Measurements from ENCODE around the gene CACNA1C. TPM values are rescaled to one million over a fixed set of nuclear protein-coding genes. Genes with fewer than 3 reads are reported as not detected.
"Not testable (repeated sequence)": the region's sequence is repeated elsewhere in the genome, so short reads cannot be mapped to it uniquely, and the experiment has no call there.

The CACNA1C gene
- polyA plus RNA-seq, 4 donors, result 6.8 to 17.5 (median 9.5) TPM

- DNase-seq (ENCODE audit: low read depth in 4 of 4, low spot score in 3 of 4), result no peak
Measured at GRCh38 chr12:2246358-2246757, 193.6 kb downstream of the CACNA1C start.

DNA sequence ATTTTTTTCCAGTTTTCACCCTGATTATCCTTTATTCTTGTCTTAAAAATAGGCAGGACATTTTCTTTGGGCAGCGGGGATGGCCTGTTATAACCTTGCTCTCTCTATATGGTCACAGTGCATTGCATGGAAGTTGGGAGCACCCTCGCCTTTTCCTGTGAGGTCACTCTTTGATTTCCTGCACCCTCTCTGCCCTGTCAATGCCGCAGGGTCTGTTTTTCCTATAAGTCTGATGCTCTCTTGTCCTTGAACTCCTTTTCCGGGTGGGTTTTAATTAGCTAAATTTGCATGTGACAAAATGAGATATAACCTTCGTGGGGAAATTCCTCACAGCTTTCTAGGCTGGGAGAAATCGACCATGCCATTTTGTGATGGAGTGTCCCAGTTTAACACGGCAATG is 194.3 kb downstream of the CACNA1C start:
- no peak for DNase-seq (ENCODE audit: low read depth in 4 of 4, low spot score in 3 of 4)

GRCh38 chr12:2247596-2247995 is 194.8 kb downstream of the CACNA1C start:
- DNase-seq (ENCODE audit: low read depth in 4 of 4, low spot score in 3 of 4), result no peak

DNA sequence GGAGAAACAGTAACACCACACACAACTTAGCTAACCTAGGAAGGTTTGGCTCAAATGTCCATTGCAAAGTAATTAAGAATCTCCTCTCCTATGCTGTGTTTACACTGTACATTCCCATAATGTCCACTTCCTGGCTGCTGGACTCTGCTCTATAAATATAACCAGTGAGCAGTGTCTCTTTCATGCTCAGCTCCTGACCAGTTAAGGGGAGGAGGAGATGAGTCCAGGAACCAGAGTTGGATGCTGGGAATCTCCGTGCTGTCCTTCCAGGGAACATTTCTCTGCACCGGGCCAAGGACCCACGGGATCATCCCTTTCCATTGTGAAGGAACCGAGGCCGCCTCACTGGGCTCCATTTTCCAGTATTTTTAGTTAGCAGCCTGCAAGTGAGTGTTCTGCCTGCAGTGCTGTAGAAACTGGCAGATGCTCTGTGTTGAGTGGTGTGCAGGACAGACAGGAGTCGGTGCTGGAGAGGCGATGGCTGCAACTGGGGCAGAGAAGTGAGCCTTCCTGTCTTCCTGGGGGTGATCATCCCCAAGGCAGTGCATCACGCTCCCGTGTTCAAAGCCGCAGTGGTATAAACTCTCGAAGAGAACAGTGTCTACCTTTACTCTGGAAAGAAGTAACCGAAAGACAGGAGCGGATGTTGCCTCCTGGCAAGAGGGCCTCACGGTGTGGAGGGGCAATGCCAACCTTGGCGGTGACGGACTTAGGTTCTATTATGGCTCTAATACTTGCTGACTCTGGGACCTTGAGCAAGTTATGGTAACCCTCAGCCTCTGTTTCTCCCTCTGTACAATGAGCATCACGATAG is 195.5 kb downstream of the CACNA1C start:
- no peak for DNase-seq (ENCODE audit: low read depth in 4 of 4, low spot score in 3 of 4)

GRCh38 chr12:2248901-2249381 is 196.2 kb downstream of the CACNA1C start:
- no peak for DNase-seq (ENCODE audit: low read depth in 4 of 4, low spot score in 3 of 4)

DNA sequence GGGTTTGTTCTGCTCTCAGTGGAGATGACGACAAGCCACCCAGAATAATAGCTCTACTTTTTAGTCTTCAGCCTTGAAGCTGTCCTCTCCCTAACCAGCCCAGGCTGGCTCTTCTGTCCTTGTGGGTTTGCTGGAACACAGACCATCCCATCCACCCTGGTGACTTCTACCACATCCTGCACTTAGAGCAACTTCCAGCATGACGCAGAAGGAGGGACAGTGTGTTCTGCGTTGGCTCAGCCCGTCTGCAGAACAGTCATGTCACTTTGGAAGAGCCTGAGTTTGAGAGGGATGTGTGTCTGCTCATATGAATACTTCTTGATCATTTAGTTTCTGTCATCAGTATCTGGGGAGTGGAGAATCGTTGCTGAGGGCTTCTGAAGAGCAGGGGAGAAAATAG is 198.0 kb downstream of the CACNA1C start:
- DNase-seq (ENCODE audit: low read depth in 4 of 4, low spot score in 3 of 4), result no peak

- DNase-seq (ENCODE audit: low read depth in 4 of 4, low spot score in 3 of 4), result no peak
Measured at GRCh38 chr12:2251526-2252209, 198.9 kb downstream of the CACNA1C start.

DNA sequence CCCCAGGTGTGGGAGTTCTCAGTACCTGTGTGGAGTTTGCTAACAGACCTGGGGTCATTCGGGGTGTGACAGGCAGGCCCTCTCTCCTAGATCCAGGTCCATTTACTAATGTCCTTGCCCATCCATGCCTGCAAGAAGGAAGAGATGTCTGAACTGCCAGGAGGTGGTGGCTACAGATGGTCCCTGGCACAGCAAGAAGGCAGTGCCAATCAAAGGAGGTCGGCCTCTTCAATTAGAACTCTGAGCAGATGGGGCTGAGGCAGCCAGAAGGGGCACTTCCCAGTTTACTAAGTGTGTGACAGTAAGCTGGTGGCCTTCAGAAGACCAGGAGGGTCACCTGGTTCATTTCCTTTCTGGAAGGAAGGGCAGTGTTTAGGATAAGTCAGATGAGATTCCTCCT is 202.5 kb downstream of the CACNA1C start:
- no peak for DNase-seq (ENCODE audit: low read depth in 4 of 4, low spot score in 3 of 4)

DNA sequence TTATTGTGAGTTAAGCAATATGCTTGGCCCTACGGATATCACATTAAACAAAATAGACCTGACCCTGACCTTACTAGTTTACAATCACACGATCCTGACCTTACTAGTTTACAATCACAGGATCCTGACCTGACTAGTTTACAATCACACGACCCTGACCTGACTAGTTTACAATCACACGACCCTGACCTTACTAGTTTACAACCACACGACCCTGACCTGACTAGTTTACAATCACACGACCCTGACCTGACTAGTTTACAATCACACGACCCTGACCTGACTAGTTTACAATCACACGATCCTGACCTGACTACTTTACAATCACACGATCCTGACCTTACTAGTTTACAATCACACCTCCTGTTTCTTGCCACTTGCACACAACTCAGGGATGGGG is 202.9 kb downstream of the CACNA1C start:
- DNase-seq (ENCODE audit: low read depth in 4 of 4, low spot score in 3 of 4), result not testable (repeated sequence)

DNA sequence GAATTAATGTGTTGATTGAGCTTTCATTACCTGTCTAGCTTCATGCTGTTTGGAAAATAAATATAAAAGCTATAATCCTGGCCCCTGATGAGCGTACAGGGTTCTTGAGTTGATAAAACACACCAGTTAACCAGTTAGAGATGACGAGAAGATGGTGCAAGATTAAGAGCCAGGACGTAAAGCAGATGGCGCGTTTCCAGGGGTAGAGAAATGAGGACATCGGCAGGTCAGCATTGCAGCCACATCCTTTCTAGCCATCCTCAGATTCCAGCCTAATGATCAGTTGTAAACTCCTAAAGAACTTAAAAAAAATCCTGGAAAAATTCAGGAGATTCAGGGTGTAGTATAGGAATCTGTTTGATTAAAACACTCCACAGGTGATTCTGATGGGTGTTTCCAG is 203.7 kb downstream of the CACNA1C start:
- DNase-seq (ENCODE audit: low read depth in 4 of 4, low spot score in 3 of 4), result no peak

GRCh38 chr12:2256915-2257314 is 204.1 kb downstream of the CACNA1C start:
- DNase-seq (ENCODE audit: low read depth in 4 of 4, low spot score in 3 of 4), result no peak

DNA sequence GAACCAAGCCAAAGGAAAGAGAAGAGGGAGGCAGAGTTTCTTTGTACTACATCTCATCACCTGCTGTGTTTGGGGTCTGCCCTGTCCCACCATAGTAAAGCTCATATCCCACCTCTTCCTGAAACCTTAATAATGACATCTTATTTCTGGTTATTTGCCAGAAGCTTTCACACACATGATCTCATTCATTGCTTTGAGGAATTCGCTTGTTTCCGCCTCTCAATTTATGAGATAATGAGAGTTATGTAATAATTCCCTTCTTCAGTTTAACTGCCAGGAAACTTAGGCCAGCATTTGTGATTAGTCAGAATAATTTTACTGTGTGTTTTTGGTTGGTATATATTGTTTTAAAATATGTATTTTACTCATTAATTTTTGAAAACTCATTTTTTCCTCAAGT is 205.2 kb downstream of the CACNA1C start:
- no peak for DNase-seq (ENCODE audit: low read depth in 4 of 4, low spot score in 3 of 4)

DNA sequence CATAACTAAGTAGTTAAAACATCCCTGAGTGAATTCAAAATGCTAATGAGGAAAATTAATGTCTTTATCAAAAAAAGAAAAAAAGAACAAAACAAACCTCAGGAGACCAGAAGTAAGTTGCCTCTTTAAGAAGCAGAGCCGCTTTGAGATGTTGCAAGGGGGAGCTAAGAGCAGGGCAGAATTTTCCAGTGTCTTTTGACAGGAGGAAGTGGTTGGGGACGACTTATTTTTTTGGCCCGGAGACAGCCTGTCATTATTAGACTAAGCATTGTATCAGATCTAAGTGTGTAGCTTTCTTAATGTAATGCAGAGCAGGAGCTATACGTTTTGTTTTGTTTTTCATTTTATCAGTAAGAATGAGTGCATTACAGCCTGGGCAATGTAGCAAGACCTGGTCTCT is 206.6 kb downstream of the CACNA1C start:
- DNase-seq (ENCODE audit: low read depth in 4 of 4, low spot score in 3 of 4), result no peak

DNA sequence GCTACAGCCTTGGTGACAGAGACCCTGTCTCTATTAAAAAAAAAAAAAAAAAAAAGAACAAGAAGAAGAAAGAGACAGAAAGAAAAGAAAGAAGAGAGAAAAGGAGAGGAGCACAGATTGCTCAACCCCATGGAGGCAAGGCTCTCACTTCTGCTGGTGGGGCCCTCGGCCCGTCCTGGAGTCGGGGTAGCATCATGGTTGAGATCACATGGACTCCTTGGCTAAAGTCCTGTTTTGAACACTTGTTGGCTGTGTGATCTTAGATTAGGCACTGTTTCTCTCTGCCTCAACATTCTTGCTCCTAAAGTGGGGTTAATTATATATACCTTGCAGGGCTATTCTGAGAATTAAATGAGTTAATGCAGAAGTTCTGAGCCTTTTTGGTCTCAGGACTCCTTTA is 207.7 kb downstream of the CACNA1C start:
- no peak for DNase-seq (ENCODE audit: low read depth in 4 of 4, low spot score in 3 of 4)

DNA sequence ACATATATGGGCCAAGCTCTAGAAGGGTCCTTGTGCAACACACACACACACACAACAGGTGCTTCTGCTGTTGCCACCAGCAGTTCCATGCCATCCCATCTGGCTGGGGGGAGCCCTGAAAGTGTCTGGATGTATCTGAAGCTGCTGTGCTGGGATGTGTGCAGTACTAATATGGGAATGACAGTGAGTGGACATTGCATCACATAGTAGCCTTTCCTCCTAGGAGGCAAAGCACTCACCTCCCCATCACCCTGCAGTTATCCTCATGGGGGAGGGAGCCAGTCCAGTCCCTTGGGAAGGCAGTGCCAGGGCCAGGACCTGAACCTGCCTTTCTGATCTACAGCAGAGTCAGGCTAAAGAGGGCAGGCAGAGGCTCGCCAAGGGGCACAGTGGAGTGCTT is 208.9 kb downstream of the CACNA1C start:
- no peak for DNase-seq (ENCODE audit: low read depth in 4 of 4, low spot score in 3 of 4)

DNA sequence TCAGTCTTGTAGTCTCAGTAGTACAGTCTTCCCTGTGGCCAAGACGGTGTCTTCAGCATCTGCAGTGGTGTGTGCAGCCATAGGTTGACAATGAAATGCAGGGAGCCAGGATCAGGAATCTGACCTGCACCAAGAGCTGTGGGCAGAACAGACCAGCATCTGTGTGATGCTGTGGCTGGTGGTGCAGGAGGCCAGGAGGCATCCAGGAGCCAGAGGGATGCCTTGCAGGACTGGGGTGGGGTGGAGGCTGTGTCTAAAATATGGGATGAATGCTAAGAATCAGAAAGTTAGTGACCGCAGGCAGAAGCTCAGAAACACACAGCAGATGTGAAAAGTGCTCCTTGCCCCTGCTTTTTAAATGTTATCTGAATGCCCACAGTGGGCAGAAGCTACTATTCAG is 209.7 kb downstream of the CACNA1C start:
- no peak for DNase-seq (ENCODE audit: low read depth in 4 of 4, low spot score in 3 of 4)

GRCh38 chr12:2263901-2264300 is 211.1 kb downstream of the CACNA1C start:
- DNase-seq (ENCODE audit: low read depth in 4 of 4, low spot score in 3 of 4), result no peak

DNA sequence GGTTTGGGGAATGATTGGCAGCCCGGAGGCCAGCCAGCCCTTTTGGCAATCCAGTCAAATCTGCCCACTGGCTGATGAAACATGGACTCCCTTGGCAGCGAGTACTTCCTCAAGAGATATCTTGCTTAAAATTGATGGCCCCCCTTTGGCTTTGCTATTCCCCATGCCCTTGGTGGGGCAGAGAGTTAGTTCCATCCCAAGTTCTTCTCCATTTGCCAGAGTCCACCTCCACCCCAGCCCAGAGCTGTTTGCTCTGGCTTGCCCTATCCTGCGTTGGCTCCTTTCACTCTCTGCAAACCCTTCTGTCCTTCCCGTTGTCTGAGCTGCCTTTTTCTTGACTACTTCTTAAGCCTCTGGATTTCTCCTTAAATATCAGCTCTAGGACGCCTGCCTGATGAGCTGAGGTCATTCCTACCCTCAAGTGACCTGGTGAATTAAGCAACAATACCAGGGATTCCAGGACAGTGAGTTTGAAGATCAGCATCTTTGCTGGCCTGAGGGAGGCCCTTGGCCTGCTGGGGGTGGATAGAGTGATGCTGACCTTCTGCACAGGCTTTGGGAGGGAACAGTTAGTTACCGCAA is 212.0 kb downstream of the CACNA1C start:
- DNase-seq (ENCODE audit: low read depth in 4 of 4, low spot score in 3 of 4), result no peak

- DNase-seq (ENCODE audit: low read depth in 4 of 4, low spot score in 3 of 4), result no peak
Measured at GRCh38 chr12:2265461-2266167, 212.8 kb downstream of the CACNA1C start.

GRCh38 chr12:2266666-2267620 is 214.2 kb downstream of the CACNA1C start:
- no peak for DNase-seq (ENCODE audit: low read depth in 4 of 4, low spot score in 3 of 4)
